Ishikawa (cell line): ENCODE measurements around the gene UBAC2.

Source experiments
- CREB1 ChIP-seq: IDR thresholded peaks from 2 replicates; pipeline ENCODE4 v1.6.1; 2012; ENCODE audit warnings: low read depth
- TAF1 ChIP-seq: IDR thresholded peaks from 2 replicates; pipeline ENCODE4 v1.6.1; 2012; ENCODE audit warnings: low read depth, mild to moderate bottlenecking
- TF ChIP-seq, protein P1 (sequence below): IDR thresholded peaks from 2 replicates; pipeline ENCODE4 v1.6.1; 2012; ENCODE audit warnings: low read depth, mild to moderate bottlenecking

DNA sequence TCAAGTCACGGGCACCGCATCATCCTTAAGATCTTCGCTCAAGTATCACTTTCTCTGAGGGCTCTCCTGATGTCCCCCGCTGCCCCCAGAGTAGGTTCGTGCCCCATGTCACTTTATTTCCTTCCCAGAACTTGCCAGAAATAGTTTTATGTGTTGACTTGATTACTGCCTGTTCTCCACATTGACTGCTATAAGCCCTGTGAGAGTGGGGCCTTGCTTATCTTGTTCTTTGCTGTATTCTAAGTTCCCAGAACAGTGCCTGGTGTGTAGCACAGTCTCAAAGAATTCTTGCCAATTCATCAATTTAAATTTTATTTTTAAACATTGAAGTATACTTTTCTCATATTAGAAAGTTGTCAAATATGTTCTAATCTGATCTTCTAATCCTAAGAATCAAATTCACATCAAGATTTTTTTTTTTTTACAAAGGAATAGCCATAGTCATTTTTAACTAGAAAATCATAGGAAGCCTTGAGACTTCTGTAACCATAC lies 138.6 kb downstream of the UBAC2 start:
- TF ChIP-seq CREB1: no peak
- TF ChIP-seq, protein P1, sequence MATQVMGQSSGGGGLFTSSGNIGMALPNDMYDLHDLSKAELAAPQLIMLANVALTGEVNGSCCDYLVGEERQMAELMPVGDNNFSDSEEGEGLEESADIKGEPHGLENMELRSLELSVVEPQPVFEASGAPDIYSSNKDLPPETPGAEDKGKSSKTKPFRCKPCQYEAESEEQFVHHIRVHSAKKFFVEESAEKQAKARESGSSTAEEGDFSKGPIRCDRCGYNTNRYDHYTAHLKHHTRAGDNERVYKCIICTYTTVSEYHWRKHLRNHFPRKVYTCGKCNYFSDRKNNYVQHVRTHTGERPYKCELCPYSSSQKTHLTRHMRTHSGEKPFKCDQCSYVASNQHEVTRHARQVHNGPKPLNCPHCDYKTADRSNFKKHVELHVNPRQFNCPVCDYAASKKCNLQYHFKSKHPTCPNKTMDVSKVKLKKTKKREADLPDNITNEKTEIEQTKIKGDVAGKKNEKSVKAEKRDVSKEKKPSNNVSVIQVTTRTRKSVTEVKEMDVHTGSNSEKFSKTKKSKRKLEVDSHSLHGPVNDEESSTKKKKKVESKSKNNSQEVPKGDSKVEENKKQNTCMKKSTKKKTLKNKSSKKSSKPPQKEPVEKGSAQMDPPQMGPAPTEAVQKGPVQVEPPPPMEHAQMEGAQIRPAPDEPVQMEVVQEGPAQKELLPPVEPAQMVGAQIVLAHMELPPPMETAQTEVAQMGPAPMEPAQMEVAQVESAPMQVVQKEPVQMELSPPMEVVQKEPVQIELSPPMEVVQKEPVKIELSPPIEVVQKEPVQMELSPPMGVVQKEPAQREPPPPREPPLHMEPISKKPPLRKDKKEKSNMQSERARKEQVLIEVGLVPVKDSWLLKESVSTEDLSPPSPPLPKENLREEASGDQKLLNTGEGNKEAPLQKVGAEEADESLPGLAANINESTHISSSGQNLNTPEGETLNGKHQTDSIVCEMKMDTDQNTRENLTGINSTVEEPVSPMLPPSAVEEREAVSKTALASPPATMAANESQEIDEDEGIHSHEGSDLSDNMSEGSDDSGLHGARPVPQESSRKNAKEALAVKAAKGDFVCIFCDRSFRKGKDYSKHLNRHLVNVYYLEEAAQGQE: no peak
- TF ChIP-seq TAF1: no peak
